Osteoblast (primary cell): ENCODE data around the gene PIP5KL1. TPM values are rescaled to one million over a fixed set of nuclear protein-coding genes. Genes with fewer than 3 reads are reported as not detected.

Experiments
- DNase-seq: peaks from one replicate; pipeline ENCODE4 v3.0.0; 2011; ENCODE audit warnings: low spot score, mixed read lengths; ENCODE audit not compliant: insufficient read length; ENCODE audit errors: missing footprints
- H2AFZ ChIP-seq: 2 replicates; pipeline ENCODE4 v1.6.0; 2011; ENCODE audit warnings: mild to moderate bottlenecking, low read length
- H3K27ac ChIP-seq: 2 replicates; pipeline ENCODE4 v1.5.1; 2011; ENCODE audit warnings: mild to moderate bottlenecking, low read depth, low read length, moderate library complexity
- H3K27me3 ChIP-seq: 2 replicates; pipeline ENCODE4 v1.6.0; 2012; ENCODE audit warnings: mild to moderate bottlenecking, control low read depth, inconsistent platforms, low read length, moderate library complexity; ENCODE audit not compliant: insufficient read depth
- H3K36me3 ChIP-seq: 2 replicates; pipeline ENCODE4 v1.5.1; 2011; ENCODE audit warnings: mild to moderate bottlenecking, low read length, control low read depth, moderate library complexity; ENCODE audit not compliant: insufficient read depth
- H3K4me1 ChIP-seq: 2 replicates; pipeline ENCODE4 v1.5.1; 2011; ENCODE audit warnings: mild to moderate bottlenecking, low read length, control low read depth, moderate library complexity; ENCODE audit not compliant: insufficient read depth
- H3K4me2 ChIP-seq: 2 replicates; pipeline ENCODE4 v1.6.0; 2011; ENCODE audit warnings: mild to moderate bottlenecking, low read length; ENCODE audit not compliant: insufficient read depth
- H3K4me3 ChIP-seq: fragments of 200-600 bp; sonication (generic); 3 replicates; pipeline ENCODE4 v1.5.1; 2012; ENCODE audit warnings: mild to moderate bottlenecking, low read length, inconsistent platforms; ENCODE audit not compliant: insufficient read depth
- H3K79me2 ChIP-seq: 2 replicates; pipeline ENCODE4 v1.6.0; 2012; ENCODE audit warnings: mild to moderate bottlenecking, low read length, control low read depth, inconsistent platforms; ENCODE audit not compliant: insufficient read depth
- H3K9me3 ChIP-seq: 2 replicates; pipeline ENCODE4 v1.5.1; 2011; ENCODE audit warnings: low read depth, low read length, control low read depth
- H4K20me1 ChIP-seq: 2 replicates; pipeline ENCODE4 v1.6.0; 2012; ENCODE audit warnings: mild to moderate bottlenecking, low read length, control low read depth; ENCODE audit not compliant: insufficient read depth
- total RNA-seq: library from RNA; depleted of rRNA; stranded (reverse); fragments of >200 nt; gene quantifications from 2 replicates; pipeline ENCODE4 v1.2.3, GENCODE V29; 2012
- TF ChIP-seq, protein P1 (sequence below): IDR thresholded peaks from 2 replicates; pipeline ENCODE4 v1.5.1; 2011; ENCODE audit warnings: mild to moderate bottlenecking, low read depth, low read length, moderate library complexity; ENCODE audit errors: extremely low read depth

PIP5KL1 gene
- total RNA-seq, 1 donor: 2.2 TPM

DNA sequence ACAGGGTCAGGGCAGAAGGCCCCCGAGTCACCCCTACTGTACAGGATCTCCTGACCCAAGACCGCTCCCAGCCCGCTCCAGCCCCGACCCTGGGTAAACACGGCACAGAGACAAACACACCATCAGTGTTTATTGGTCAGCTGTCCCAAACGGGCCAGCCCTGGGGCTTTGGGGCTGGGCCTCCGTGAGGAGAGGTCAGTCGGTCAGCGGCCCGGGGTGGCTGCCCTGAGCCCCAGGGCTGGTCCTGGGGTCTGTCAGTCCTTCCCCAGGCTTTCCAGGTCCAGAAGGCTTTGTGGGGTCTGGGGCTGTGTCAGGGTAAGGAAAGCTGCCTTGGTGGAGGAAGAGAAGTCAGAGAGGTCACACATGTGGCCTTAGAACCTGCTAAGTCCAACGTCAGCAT, 4.4 kb upstream of the PIP5KL1 start:
- Histone ChIP-seq H3K4me2 (peak overlapping the region; percentile 97), H3K4me1 (peaks cover 51% of the 10 kb centered on the region), H3K4me3 (no peak overlapping the region), H4K20me1 (peaks cover 15% of the 10 kb centered on the region), H3K27ac (peak overlapping the region; percentile 93), H2AFZ (no peak overlapping the region), H3K27me3 (no peaks in the 10 kb centered on the region), H3K36me3 (peaks cover 11% of the 10 kb centered on the region), H3K79me2 (peaks cover 47% of the 10 kb centered on the region), H3K9me3 (no peaks in the 10 kb centered on the region)
- no peak for DNase-seq
- TF ChIP-seq, protein P1, sequence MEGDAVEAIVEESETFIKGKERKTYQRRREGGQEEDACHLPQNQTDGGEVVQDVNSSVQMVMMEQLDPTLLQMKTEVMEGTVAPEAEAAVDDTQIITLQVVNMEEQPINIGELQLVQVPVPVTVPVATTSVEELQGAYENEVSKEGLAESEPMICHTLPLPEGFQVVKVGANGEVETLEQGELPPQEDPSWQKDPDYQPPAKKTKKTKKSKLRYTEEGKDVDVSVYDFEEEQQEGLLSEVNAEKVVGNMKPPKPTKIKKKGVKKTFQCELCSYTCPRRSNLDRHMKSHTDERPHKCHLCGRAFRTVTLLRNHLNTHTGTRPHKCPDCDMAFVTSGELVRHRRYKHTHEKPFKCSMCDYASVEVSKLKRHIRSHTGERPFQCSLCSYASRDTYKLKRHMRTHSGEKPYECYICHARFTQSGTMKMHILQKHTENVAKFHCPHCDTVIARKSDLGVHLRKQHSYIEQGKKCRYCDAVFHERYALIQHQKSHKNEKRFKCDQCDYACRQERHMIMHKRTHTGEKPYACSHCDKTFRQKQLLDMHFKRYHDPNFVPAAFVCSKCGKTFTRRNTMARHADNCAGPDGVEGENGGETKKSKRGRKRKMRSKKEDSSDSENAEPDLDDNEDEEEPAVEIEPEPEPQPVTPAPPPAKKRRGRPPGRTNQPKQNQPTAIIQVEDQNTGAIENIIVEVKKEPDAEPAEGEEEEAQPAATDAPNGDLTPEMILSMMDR: no peak

DNA sequence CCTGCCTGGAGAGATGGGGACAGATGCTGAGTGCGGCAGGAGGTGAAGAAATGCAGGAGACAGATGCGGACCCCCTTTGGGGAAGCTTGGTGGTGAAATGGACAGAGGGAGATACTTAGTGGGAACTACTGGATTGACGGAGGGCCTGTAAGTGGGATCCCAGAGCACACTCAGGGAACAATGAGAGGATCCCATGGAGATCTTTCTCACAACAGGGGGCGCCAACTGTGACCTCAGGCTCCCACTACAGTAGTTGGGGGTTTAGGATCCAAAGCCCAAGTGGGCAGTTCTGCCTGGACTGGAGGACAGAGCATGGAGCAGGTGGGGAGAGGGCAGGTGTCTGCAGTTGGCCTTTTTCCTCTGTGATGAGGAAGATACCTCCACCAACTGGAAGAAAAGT, 3.7 kb upstream of the PIP5KL1 start:
- Histone ChIP-seq H3K27ac (no peak overlapping the region), H3K79me2 (peaks cover 47% of the 10 kb centered on the region), H3K4me2 (no peak overlapping the region), H3K4me1 (peaks cover 51% of the 10 kb centered on the region), H3K36me3 (peaks cover 11% of the 10 kb centered on the region), H3K27me3 (no peaks in the 10 kb centered on the region), H3K9me3 (no peaks in the 10 kb centered on the region), H3K4me3 (no peak overlapping the region), H2AFZ (no peak overlapping the region), H4K20me1 (peaks cover 18% of the 10 kb centered on the region)
- no peak for DNase-seq
- TF ChIP-seq, protein P1: peak; percentile 7

DNA sequence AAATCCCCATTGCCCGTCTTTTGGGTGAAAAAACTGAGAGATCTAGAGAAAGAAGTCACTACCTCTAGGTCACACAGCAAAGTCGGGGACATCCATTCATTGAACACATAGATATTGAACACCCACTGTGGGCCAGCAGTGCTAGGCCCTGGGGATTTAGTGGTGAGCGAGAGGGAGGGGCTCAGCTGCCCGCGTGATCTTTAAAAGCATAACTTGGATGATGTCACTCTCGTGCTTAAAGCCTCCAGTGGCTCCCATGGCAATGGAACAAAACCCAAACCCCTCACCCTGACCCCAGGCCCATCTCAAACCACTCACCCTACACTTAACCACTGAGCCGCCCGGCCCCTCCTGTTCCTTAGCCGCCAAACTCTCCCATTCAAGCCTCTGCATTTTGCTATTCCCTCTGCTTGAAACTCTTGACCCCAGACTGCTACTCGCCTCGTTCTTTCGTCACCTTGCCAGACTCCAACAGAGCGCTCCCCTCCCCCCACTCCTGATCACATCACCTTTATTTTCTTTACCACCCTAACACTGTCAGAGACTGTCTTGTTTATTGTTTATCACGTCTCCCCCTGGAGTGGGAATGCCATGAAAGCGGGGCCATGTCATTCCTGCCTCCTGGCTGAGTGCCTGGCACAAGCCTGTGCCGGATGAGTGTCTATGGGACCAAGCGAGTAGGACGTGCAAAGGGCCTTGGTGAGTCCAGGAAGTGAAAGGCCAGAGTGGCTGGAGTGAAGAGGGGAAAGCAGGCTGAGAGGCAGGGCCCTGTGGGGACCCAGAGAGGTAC, 710 bp upstream of the PIP5KL1 start:
- H3K27me3 ChIP-seq: no peaks in the 10 kb centered on the region
- peak overlapping the region; percentile 77 for H2AFZ ChIP-seq
- peaks cover 14% of the 10 kb centered on the region for H4K20me1 ChIP-seq
- H3K79me2 ChIP-seq: peaks cover 29% of the 10 kb centered on the region
- DNase-seq: peak; percentile 95
- H3K36me3 ChIP-seq: peaks cover 11% of the 10 kb centered on the region
- H3K4me1 ChIP-seq: peaks cover 43% of the 10 kb centered on the region
- peak overlapping the region; percentile 97 for H3K27ac ChIP-seq
- peak overlapping the region; percentile 76 for H3K4me3 ChIP-seq
- TF ChIP-seq, protein P1: no peak
- H3K4me2 ChIP-seq: peak overlapping the region; percentile 92
- no peaks in the 10 kb centered on the region for H3K9me3 ChIP-seq

DNA sequence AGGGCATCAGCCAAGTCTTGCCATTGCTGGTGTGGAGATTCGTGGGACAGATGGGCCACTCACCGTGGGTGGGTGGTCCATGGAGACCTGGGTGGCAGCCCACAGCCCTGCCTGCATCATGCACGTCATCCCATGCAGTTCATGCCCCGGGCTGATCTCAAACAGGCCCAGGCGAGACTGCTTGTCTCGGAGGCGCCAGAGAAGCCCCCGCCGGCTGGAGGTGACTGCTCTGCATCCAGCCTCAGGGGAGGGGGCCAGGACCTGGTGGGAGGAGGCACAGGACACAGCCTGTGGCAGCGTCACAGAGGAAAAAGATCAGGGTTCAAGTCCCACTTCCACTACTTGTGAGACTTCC, 975 bp downstream of the PIP5KL1 start:
- H2AFZ ChIP-seq: no peak overlapping the region
- DNase-seq: no peak
- no peak overlapping the region for H3K4me3 ChIP-seq
- TF ChIP-seq, protein P1: no peak
- H3K4me2 ChIP-seq: peak overlapping the region; percentile 92
- H3K4me1 ChIP-seq: peaks cover 31% of the 10 kb centered on the region
- no peak overlapping the region for H3K27ac ChIP-seq
- H3K9me3 ChIP-seq: no peaks in the 10 kb centered on the region
- no peaks in the 10 kb centered on the region for H3K27me3 ChIP-seq
- peaks cover 3% of the 10 kb centered on the region for H4K20me1 ChIP-seq
- peaks cover 5% of the 10 kb centered on the region for H3K36me3 ChIP-seq
- H3K79me2 ChIP-seq: peaks cover 12% of the 10 kb centered on the region
